C4-2B (cell line): ENCODE data around the gene RAPGEF1.

ENCODE experiments used
- CTCF ChIP-seq: fragments of 450-650 bp; conservative IDR thresholded peaks from 2 replicates; pipeline ENCODE4 v1.5.1; 2017; ENCODE audit warnings: mild to moderate bottlenecking
- ZFX ChIP-seq: fragments of 450-650 bp; IDR thresholded peaks from 2 replicates; pipeline ENCODE4 v1.6.1; 2017

- TF ChIP-seq CTCF: no peak
- TF ChIP-seq ZFX: no peak
Measured at GRCh38 chr9:131633491-131634031, 106.3 kb downstream of the RAPGEF1 start.
